Measurements from ENCODE around the gene DPYSL5.
A peak's percentile ranks its signal among the peaks of the same experiment; 100 is the strongest.

Gene DPYSL5

GRCh38 chr2:26968001-26968400 lies 120.1 kb downstream of the DPYSL5 start:
- no peak for DNase-seq (ENCODE audit: low read depth)

DNA sequence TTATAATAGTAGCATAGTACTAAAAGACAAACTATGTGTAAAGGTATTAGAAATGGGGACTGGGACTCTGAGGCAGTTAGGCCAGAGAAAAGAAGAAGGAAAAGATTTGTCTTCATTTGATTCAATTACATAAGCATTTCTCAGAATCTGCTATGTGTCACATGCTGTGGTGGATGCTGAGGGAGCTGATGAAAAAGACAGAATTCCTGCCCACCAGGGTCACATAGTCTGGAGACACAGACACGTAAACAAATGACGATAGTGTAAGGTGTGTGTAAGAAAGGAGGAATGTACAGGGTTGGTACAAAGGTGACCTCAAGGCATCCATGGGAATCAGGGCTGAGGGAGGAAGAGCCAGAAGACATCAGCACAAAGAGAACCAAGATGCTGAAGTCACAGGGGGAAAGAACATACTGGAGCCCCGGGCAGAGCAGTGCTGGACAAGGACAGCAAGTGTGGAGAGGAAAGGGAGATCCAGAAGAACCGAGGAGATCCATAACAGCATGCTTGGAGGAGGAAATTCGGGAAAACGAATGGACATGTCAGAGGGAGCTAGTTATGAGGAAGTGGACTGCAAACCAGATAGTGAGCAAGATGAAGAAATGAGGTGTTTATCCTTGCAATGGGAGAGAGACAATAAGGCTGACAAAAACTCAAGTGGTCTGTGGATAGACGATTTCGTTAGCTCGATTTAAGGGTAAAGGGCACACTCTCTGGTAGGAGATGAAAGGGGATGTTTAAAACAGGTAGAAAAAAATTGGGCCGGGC lies 121.3 kb downstream of the DPYSL5 start:
- no peak for DNase-seq (ENCODE audit: low read depth)

- DNase-seq (ENCODE audit: low read depth), result peak; percentile 33
Measured at GRCh38 chr2:26970244-26970927, 122.5 kb downstream of the DPYSL5 start, which contains the start of gene MAPRE3. TSS of gene MAPRE3 (plus strand) at chr2:26970637. CDS start at chr2:27022219, 51,582 bp downstream.

DNA sequence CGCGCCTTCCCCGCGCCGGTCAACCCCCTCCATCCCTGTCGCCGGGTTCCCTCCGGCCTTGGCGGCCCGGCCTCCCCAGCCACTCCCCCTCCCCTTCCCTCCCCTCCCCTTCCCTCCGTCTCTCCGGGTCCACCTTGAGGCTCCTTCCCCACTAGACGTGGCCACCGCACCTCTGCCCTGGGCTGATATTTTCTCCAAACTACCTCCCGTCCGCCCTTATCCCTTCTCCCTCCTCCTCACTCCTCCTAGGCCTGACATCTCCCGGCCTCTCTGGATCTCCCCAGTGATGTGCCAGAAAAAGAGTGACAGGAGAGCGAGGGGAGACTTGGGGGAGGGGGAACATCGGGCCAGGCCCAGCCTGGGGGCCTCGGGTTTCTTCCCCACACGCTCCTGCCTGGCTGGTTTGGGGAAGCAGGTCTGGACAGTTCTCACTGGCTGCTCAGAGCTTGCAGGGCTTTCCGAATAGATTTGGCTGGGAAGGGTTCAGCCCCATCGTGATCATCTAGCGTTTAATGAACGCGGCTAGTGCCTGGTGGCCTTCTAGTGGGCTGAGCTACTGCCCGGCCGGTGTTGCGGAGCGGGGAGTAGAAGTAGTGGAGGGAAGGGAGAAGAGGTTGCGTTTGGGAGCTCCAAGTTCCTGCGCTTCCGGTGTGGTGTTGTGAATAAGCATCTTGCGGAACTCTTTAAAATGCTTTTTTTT lies 123.1 kb downstream of the DPYSL5 start:
- no peak for DNase-seq (ENCODE audit: low read depth)

DNA sequence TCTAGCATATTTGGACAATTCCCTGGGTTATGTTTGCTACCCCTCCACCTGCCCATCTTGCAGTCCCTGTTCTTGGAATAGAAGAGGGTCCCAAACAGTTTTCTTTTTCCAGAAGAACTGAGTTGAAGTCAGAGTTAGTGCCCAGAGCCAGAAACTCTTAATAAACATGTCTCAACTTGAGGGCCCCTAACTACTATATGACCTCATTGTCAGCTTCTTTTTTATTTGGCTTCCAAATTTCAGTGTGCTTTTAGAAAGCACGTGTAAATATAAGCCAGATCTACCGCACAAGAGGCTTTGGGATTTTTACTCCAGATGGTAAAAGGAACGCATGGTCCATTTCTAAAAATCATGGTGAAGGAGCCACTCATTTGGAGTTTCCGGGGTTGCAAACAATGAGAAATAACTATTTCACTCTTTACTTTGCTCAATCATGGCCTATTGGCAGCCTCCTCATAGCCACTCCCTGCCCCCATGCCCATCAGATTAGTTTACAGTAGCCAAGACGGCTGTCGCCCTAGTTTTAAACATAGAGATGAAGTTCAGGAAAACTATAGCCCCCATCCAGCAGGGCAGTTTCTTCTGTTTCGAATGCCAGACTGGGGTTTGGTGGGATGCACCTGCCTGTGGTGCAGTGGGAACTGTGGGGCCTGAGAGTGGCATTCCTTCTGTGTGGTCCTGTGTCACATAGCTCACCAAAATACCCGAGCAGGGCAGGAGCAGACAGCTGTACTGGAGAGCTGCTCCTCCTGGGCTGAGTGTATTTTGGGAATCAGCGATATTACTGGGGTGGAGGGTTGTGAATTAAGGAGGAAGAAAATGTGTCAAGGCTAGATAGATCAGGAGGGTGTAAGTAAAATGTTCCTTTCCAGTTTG lies 124.2 kb downstream of the DPYSL5 start:
- no peak for DNase-seq (ENCODE audit: low read depth)

DNA sequence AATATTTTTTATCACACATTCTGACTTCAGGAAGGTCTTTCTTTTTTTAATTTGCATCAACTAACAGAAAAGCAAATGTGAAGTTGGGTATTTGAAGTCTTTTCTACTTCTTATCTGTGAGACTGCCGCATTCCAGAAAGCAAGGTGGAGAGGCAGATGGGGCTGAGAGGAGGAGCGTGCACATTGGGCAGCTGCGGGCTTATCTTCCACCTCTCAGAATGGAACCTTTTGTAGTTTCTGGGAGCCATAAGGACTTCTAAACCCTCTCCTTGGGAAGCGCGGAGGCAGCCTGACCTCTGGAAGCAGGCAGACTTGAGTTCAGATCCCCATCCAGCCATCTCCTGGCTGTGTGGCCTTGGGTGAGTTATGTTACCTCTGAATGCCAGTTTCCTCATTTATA lies 126.4 kb downstream of the DPYSL5 start:
- DNase-seq (ENCODE audit: low read depth), result no peak

GRCh38 chr2:26975102-26975501 lies 127.2 kb downstream of the DPYSL5 start:
- DNase-seq (ENCODE audit: low read depth), result no peak

GRCh38 chr2:26975656-26976055 lies 127.7 kb downstream of the DPYSL5 start:
- no peak for DNase-seq (ENCODE audit: low read depth)

DNA sequence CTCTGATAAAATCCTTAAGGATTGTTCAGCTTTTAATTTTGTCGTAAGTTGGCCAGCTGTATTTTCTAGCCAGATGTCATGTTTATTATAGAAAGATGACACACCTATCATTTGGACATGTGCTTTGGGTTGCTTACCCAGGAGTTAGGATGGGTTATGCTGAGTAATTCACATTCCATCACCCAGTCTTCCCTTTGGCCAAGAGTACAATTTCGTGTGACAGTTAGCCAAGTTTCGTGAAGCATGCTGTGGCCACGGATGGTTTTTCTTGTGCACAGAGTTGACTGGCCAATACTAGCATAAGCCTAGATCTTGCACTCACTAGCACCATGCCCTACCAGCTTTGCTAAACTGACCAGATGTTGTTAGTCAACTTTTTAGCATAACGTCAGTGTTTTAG lies 128.3 kb downstream of the DPYSL5 start:
- DNase-seq (ENCODE audit: low read depth), result no peak

GRCh38 chr2:26977012-26977411 lies 129.1 kb downstream of the DPYSL5 start:
- no peak for DNase-seq (ENCODE audit: low read depth)

DNA sequence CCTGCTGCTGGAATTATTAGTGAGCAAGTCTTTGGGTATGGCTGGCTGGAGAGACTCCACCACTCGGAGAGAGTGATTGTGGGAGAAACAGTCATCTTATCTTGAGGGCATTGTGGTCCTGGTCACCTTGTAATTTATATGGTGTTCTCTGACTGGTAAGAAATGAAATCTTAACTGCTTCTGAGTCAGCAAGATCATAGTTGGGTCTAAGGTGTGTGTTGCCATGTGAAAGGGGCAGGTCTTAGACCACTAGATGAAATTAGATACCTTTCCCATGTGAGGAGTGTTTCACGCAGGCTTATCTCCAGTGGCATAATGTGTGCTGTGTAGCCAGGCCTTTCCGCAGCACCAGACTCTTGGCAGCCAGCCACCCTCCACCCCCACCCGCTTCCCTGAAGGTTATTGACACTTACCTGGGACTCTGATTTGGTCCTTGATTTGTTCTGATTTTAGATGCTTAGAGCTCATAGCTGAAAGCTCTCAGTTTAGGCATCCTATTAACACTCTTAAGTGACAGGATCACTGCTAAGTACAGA lies 130.2 kb downstream of the DPYSL5 start:
- DNase-seq (ENCODE audit: low read depth), result no peak

DNA sequence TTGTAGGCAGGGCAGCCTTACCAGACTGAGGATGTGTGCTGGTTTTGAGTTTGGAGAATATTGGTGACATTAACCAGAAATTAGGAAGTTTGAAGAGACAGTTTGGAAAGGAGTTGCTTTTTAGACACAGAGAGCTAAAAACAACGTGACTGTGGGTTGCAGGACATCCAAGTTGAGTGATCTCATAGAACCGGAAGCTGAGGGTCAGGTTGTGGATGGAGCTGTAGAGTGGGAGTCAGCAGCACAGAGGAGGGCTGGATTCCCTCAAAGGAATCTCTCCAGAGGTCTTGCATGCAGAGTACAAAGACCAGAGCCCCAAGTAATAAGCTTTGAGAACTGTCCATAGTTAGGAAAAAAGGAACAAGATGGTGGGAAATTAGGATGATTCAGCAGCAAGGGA lies 131.8 kb downstream of the DPYSL5 start:
- no peak for DNase-seq (ENCODE audit: low read depth)

DNA sequence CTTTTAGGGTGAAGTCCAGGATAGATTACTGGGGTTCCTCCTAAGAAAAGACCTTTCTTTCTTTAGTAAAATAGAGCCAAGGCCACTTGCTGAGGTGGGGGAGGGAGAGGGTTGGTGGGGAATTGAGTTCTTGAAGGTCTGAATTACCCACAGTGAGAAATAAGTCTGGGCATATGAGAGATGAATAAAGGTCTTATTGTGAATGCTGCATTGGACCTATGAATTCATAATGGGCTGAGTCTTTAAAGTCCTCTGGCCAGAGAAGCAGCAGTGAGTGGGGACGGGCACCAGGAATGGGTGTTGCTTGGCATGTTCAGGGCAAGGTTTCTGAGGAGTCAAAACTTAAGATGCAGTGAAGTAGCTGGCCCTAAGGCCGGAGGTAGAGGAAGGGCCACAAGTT lies 133.0 kb downstream of the DPYSL5 start:
- DNase-seq (ENCODE audit: low read depth), result no peak

- no peak for DNase-seq (ENCODE audit: low read depth)
Measured at GRCh38 chr2:26982102-26982742, 134.3 kb downstream of the DPYSL5 start.

DNA sequence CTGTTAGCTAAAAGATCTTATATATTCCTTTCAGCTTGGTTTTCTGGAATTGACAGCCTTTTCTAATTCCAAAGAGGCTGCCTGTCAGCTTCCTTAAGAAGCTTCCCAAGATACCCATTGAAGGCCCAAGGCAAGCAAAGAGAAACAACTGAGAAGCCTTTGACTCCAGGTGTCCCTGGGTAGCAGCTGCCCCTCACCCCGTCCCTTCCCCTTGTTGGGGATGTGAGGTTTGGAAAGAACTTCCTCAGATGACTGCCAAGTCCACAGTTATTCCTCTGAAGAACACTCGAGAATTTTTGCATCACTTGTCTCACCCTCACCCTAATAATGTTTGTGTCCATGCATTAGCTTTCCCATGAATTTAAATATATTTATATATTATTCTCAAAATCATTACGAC lies 135.8 kb downstream of the DPYSL5 start:
- DNase-seq (ENCODE audit: low read depth), result no peak

- DNase-seq (ENCODE audit: low read depth), result no peak
Measured at GRCh38 chr2:26985807-26986206, 137.9 kb downstream of the DPYSL5 start.

- no peak for DNase-seq (ENCODE audit: low read depth)
Measured at GRCh38 chr2:26986576-26986975, 138.6 kb downstream of the DPYSL5 start.

DNA sequence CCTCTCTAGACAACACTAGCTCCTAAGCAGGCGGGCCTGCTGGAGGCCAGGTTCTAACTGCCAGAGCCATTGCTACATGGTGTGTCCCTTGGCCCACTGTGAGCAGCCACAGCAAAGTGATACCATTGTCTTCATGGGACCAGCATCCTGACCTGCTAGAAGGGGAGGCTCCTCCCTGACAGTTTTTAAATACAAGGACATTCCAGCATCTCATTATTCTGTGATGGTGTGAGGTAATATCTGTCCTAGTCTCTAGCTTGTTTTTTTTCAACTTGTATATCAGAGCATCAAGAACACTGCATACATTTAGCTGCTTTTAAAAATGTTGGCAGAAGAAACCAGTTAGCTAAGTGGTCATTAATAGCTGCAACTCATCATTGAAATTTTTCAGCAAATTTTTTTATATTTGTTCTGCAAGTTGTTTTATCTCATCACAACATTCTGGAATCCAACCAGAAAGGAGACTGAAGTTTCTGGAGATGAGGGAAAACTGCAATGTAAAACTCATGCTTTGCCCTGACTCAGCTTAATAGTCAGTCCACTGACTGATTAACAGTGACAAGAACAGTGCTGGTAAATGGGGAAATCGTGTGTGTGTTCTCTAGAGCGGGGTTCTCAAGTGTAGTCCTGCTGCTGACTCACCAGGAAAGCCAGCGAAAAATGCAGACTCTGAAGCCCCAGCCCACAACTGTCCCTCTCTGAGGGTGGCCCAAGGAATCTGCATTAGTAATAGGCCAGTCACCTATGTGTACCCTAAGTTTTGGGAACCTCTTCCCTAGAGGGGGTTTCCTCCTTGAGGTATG lies 140.3 kb downstream of the DPYSL5 start:
- DNase-seq (ENCODE audit: low read depth), result no peak

GRCh38 chr2:26989156-26989555 lies 141.2 kb downstream of the DPYSL5 start:
- DNase-seq (ENCODE audit: low read depth), result no peak

DNA sequence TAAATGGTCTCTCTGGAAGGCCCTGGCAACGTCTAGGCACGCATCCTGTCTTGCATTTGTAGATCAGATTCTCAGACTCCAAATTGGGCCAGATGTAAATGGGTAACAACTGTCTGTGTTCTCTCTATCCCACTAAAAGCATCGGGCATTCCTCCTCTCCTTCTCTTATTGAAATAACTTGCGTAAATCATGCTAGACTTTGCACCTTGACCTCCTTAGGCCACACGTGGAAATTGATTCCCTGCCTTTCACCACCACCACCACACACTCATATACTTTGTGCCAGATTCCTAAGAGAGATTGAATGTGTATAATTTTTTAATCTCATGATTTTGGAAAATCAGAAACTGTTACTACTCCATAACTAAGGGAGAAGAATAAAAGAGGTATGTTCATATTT lies 143.8 kb downstream of the DPYSL5 start:
- no peak for DNase-seq (ENCODE audit: low read depth)

Measured in HS-5 (cell line).